Subcutaneous adipose tissue (tissue), 4 donors: ENCODE results near the gene FADD. TPM values are rescaled to one million over a fixed set of nuclear protein-coding genes. Genes with fewer than 3 reads are reported as not detected.

ENCODE experiments used
- total RNA-seq, 4 donors: library from RNA; depleted of rRNA; stranded (reverse); fragments of >200 nt; gene quantifications; one replicate each; pipeline ENCODE4 v1.1.0, GENCODE V29; 2016
- TF ChIP-seq, protein P1 (sequence below): fragments of 450-650 bp; IDR thresholded peaks from one replicate; pipeline ENCODE4 v1.5.1; 2016; ENCODE audit warnings: low read depth, mild to moderate bottlenecking, control low read depth, antibody characterized with exemption, moderate library complexity

The FADD gene
- total RNA-seq, 4 donors from 2014 or later = 16.7 to 21.1 (median 20.1) TPM

DNA sequence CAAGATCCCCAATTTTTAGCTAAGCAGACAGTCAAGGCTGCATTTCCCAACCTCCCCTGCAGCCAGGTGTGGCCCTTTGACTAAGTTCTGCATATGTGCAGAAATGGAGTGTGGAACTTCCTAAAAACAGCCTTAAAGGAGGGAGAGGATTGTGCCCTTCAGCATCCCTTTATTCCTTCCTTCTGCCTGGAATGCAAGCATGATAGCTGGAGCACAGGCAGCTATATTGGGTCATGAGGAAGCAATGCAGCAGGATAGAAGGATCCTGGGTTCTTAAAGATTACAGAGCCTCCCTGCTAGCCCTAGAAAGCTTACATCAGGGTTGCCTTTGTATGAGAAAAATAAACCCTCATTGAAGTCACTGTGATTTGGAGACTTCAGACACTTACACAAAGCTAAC lies 29.9 kb downstream of the FADD start:
- TF ChIP-seq, protein P1, sequence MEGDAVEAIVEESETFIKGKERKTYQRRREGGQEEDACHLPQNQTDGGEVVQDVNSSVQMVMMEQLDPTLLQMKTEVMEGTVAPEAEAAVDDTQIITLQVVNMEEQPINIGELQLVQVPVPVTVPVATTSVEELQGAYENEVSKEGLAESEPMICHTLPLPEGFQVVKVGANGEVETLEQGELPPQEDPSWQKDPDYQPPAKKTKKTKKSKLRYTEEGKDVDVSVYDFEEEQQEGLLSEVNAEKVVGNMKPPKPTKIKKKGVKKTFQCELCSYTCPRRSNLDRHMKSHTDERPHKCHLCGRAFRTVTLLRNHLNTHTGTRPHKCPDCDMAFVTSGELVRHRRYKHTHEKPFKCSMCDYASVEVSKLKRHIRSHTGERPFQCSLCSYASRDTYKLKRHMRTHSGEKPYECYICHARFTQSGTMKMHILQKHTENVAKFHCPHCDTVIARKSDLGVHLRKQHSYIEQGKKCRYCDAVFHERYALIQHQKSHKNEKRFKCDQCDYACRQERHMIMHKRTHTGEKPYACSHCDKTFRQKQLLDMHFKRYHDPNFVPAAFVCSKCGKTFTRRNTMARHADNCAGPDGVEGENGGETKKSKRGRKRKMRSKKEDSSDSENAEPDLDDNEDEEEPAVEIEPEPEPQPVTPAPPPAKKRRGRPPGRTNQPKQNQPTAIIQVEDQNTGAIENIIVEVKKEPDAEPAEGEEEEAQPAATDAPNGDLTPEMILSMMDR = no peak

DNA sequence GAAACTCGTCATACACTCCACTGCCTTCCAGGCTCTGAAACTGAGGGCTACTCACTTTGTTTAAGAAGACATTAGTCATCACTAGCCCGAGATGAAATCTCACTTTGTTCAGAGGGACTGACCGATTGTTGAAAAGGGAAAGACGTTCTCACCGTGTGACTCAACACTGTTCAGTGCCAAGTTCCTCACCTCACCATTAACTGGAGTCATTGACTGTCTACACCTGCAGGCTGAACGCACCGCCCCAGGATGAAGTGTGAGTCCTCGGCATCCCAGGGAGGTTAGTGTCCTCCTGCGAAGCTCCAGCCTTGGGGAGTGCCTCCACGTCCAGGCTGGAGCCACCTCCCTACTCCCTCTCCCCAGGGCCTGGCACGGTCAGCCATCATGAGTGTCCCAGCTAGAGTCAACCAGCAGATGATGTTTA lies 30.4 kb downstream of the FADD start:
- TF ChIP-seq, protein P1 = no peak

DNA sequence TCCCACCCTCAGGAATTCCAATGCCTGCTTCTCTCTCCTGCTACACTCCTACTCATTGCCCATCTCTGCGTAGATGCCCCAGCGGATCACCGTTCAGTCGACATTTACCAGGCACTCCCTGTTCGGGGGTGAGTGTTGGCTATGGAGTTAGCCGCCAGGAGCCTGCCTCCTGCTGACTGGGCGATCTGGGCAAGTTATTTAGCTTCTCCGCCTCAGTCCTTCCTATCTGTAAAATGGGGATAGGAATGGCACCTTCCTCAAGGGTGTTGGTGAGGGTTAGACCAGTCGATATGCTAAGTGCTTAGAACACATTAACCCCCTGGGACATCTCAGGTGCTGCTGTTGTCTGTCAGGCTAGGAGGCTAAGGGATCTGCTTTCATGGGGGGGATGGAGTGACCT lies 30.9 kb downstream of the FADD start:
- TF ChIP-seq, protein P1 = no peak

DNA sequence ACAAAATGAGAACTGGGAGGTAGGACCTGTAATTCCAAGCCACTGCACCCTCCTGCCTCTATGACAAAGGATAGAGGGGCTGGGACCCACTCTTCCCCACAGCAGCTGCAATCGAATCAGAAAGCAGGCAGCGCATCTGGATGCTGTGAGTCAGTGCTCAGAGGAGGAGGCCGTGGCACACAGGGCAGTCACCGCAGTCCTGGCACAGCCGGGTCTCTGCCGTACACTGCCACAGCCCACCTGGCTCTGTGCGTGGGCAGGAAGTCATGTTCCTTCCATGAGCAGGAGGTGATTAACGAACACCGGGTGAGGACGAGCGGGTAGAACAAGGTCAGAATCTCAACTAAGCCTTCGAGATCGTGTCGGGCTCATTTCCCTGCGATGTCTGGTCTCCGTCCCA lies 37.2 kb downstream of the FADD start:
- TF ChIP-seq, protein P1 = no peak

DNA sequence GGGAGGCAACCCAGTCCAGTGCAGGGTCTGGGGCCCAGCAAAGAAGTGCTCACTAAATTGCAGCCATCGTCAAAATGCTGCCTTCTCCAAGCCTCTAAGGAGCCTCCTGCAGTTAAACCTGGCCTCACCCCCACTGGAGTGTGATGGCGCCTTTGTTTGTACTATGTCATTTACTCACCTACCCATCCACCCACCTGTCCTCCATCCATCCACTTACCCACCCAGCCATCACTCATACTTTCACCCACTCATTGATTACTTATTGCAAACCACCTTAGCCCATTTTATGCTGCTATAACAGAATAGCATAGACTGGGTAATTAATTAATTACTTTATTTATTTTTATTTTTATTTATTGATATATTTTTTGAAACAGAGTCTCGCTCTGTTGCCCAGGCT lies 38.6 kb downstream of the FADD start:
- TF ChIP-seq, protein P1 = no peak

DNA sequence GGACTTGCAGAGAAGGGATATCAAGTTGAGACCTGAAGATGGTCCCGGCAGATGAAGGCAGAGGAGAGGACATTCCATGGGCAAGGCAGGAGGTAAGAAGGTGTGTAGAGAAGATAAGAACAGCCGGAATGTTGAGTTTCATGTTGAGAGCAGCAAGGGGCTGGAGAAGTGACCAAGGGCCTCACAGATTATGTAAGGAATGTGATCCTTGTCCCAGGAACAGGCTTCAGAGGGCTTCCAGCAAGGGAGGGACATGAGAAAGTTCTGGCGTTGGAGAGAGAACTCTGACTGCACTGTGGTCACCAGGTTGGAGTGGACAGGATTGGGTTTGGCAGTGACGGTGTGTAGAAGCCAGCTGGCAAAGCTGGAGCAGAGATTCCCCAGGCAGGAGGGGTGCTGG lies 39.8 kb downstream of the FADD start:
- TF ChIP-seq, protein P1 = no peak

DNA sequence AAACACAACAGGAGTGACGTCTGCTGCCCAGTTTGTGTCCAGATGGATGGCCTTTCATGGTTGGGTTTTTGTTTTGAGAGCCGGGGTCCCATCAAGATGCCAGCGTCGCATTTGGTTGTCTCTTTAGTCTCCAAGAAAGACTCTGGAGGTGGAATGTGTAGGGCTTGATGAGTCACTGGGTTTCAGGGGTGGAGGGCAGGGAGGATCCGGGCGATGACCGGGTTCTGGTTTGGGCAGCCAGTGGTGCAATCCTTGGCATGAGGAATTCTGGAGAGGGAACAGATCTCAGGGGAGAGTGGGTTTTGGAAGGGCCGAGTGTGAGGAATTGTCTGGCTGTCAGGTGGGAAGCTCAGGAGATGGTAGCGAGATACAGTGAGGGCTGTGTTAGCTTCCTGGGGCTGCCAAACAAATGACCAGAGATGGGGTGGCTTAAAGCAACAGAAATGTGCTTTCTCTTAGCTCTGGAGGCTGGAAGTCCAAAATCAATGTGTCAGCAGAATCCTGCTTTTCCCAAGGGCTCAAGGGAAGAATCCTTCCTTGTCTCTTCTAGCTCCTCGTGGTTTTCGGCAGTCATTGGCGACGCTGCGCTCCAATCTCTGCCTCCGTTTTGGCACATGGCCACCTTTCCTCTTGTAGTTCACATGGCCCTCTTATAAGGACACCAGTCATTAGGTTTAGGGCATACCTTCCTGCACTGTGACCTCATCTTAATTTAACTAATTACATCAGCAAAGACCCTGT lies 41.0 kb downstream of the FADD start:
- TF ChIP-seq, protein P1 = no peak
